ENCODE results near the gene SLC46A2. TPM values are rescaled to one million over a fixed set of nuclear protein-coding genes. Genes with fewer than 3 reads are reported as not detected.

SLC46A2 gene
- total RNA-seq (2021; fragmentation: NEBNext Ultra II Directional; extraction: Animal tissue kit (Norgen Biotek cat#: 25700)) (not detected in 2 replicates), polyA plus RNA-seq (2011; rRNA removed) (0.02 and 0.03 TPM in 2 replicates), polyA minus RNA-seq (2011; rRNA and poly(A)+ RNA removed) (not detected in 2 replicates)
- 0.03 TPM for polyA plus RNA-seq (2011; cell fraction: cytosol; rRNA removed)
- not detected for polyA plus RNA-seq (2011; cell fraction: nucleus; rRNA removed)
- not detected in 4 replicates for polyA plus RNA-seq (2012, experiment 1 of 2)
- not detected for polyA plus RNA-seq (2012, experiment 2 of 2)
- 0.02 TPM for polyA plus RNA-seq (2013, experiment 1 of 2)
- not detected for polyA plus RNA-seq (2013, experiment 2 of 2)
- polyA minus RNA-seq (2011; cell fraction: cytosol; rRNA and poly(A)+ RNA removed) = not detected
- not detected for polyA minus RNA-seq (2011; cell fraction: nucleus; rRNA and poly(A)+ RNA removed)
- long read RNA-seq, experiment 1 = 0 reads
- long read RNA-seq, experiment 2 = 0 reads

GRCh38 chr9:112890106-112891081, at the start of gene SLC46A2:
Gene SLC46A2, minus strand, starts transcription at chr9:112890876. Its CDS starts 195 bp downstream, at chr9:112890681.
- ChIA-PET CTCF (ENCODE audit: partially characterized antibody) (interaction anchor here (1.1 to 6.4 kb wide), 5 partner anchors 12 to 45 kb away, joined by 3 to 56 read pairs (median 8); no protein-coding TSS in a partner anchor), POLR2A (ENCODE audit: partially characterized antibody) (no interaction called here)
- peak within 1 kb of the TSS; percentile 85 to 94 for H3K4me2 ChIP-seq (ENCODE audit: insufficient read depth in 1 of 2, low read depth in 2 of 2, low read length in 2 of 2)
- H3K56ac ChIP-seq (replicated peaks; ENCODE audit: insufficient read length, low read depth, low read length) = no peak within 1 kb of the TSS
- WGBS, 2 experiments (ENCODE audit: extremely low coverage in 1 of 2, insufficient coverage in 1 of 2, insufficient read length in 1 of 2, insufficient replicate concordance in 2 of 2, low coverage in 1 of 2, low lambda C conversion rate in 2 of 2, missing lambda C conversion rate in 1 of 2) = 23% methylated on average over 62 of the region's 78 CpGs; no CpG with 5 or more reads in 1 of the 2 experiments
- peak within 1 kb of the TSS; percentile 21 to 73 (median 62) for H3K4me3 ChIP-seq (ENCODE audit: extremely low read depth in 1 of 4, insufficient read depth in 2 of 4, low read depth in 3 of 4, low read length in 4 of 4)
- H2AFZ ChIP-seq (ENCODE audit: low read length) = peak within 1 kb of the TSS; percentile 75; the same call in 1 of the 2 replicates
- 0 out of 2 replicates have a peak within 1 kb of the TSS, but pooled peaks have one; percentile 9 for H2BK12ac ChIP-seq (ENCODE audit: low read depth, low read length)
- peak within 1 kb of the TSS; percentile 48 for H3K18ac ChIP-seq (ENCODE audit: extremely low read depth, low read length)
- H4K20me1 ChIP-seq (replicated peaks in 1 of 2; ENCODE audit: control insufficient read depth in 1 of 2, insufficient read depth in 2 of 2, low read length in 2 of 2) = no peaks in the 10 kb centered on the region
- no peak within 1 kb of the TSS for H2BK120ac ChIP-seq (replicated peaks; ENCODE audit: low read depth, low read length)
- H3K14ac ChIP-seq (ENCODE audit: insufficient read length) = no peak within 1 kb of the TSS
- no peaks in the 10 kb centered on the region for H3K79me2 ChIP-seq (ENCODE audit: control insufficient read depth in 1 of 2, insufficient read depth in 2 of 2, low read length in 2 of 2)
- no peak within 1 kb of the TSS for H3K23ac ChIP-seq (ENCODE audit: insufficient read length)
- H3K27ac ChIP-seq (ENCODE audit: low read depth, low read length) = no peak within 1 kb of the TSS
- peak in 1 of 2 experiments; percentile 60 for DNase-seq (ENCODE audit: low read depth in 1 of 2, low spot score in 2 of 2)
- no peak within 1 kb of the TSS for H4K91ac ChIP-seq (replicated peaks; ENCODE audit: insufficient read length, low read length)
- H3K36me3 ChIP-seq (ENCODE audit: control insufficient read depth in 2 of 4, insufficient read depth in 4 of 4, low read length in 3 of 4) = no peaks in the 10 kb centered on the region
- no peak within 1 kb of the TSS for H4K5ac ChIP-seq (ENCODE audit: insufficient read length, low read depth, low read length)
- H4K8ac ChIP-seq (ENCODE audit: extremely low read depth, insufficient read depth, low read length) = peak within 1 kb of the TSS; percentile 8
- H3K79me1 ChIP-seq (ENCODE audit: low read depth, low read length) = no peaks in the 10 kb centered on the region
- H3K23me2 ChIP-seq (ENCODE audit: low read depth, low read length) = peaks cover 11% of the 10 kb centered on the region; the same call in 1 of the 2 replicates
- FAIRE-seq = no peak
- H3K4ac ChIP-seq (replicated peaks; ENCODE audit: insufficient read length, low read depth, low read length) = no peak within 1 kb of the TSS
- no peak within 1 kb of the TSS; the same call in 1 of the 2 replicates for H2AK5ac ChIP-seq (ENCODE audit: low read depth, low read length)
- H2BK15ac ChIP-seq (ENCODE audit: low read length) = peak within 1 kb of the TSS; percentile 46; the same call in 1 of the 2 replicates
- H3K4me1 ChIP-seq (replicated peaks in 1 of 4; ENCODE audit: control insufficient read depth in 3 of 4, insufficient read depth in 4 of 4, low read length in 3 of 4) = peaks cover 0 to 8% (median 4%) of the 10 kb centered on the region in 4 experiments; a peak in 4 of 7 replicates
- H2BK20ac ChIP-seq (ENCODE audit: low read length) = no peak within 1 kb of the TSS
- no peak within 1 kb of the TSS for H3K9ac ChIP-seq (replicated peaks in 1 of 4; ENCODE audit: extremely low read depth in 1 of 4, low read depth in 3 of 4, low read length in 3 of 4)
- H2BK5ac ChIP-seq (ENCODE audit: low read depth, low read length) = no peak within 1 kb of the TSS
- no peaks in the 10 kb centered on the region; a peak in 1 of 4 replicates for H3K9me3 ChIP-seq (ENCODE audit: insufficient read depth in 2 of 2, low read depth in 1 of 2, low read length in 1 of 2)
- H3K27me3 ChIP-seq (replicated peaks in 1 of 4; ENCODE audit: control insufficient read depth in 3 of 4, extremely low read depth in 1 of 4, insufficient read depth in 3 of 4, low read length in 3 of 4) = peaks cover 14 to 36% (median 28%) of the 10 kb centered on the region in 4 experiments
- TF ChIP-seq EZH2 (IDR thresholded peaks at IDR 0.05; ENCODE audit: low read depth, low read length, severe bottlenecking) (peak; percentile 74), SP4 (IDR thresholded peaks at IDR 0.05; ENCODE audit: low read length) (no peak), SIRT6 (IDR thresholded peaks at IDR 0.05; ENCODE audit: low read length) (no peak), POLR2A (IDR thresholded peaks at IDR 0.05; ENCODE audit: control extremely low read depth in 1 of 2, low read depth in 2 of 2, low read length in 2 of 2) (no peak), RXRA (IDR thresholded peaks at IDR 0.05; ENCODE audit: insufficient read depth, low read depth, low read length) (no peak), ZNF274 (IDR thresholded peaks at IDR 0.05; ENCODE audit: borderline replicate concordance, extremely low read depth, low read length) (no peak), BACH1 (IDR thresholded peaks at IDR 0.05; ENCODE audit: low read length) (0 out of 2 replicates have a peak, but pooled peaks have one; percentile 25), PHF8 (conservative IDR thresholded peaks at IDR 0.05; ENCODE audit: low read depth, low read length) (no peak), FOSL1 (IDR thresholded peaks at IDR 0.05; ENCODE audit: insufficient read depth, low read depth, low read length) (no peak)
